Measurements from ENCODE around the gene ADAM11. TPM values are rescaled to one million over a fixed set of nuclear protein-coding genes. Genes with fewer than 3 reads are reported as not detected.

Gene ADAM11
- total RNA-seq, 2 donors from 2014 or later: 1.9 to 3.5 TPM

- H3K9me3 ChIP-seq (ENCODE audit: control insufficient read depth, low read length): no peaks in the 10 kb centered on the region
- Mint-ChIP-seq H3K4me3 (no peak overlapping the region), H3K9me3 (no peaks in the 10 kb centered on the region), H3K36me3 (ENCODE audit: low read depth) (peaks cover 57% of the 10 kb centered on the region), H3K27me3 (ENCODE audit: insufficient read depth) (no peaks in the 10 kb centered on the region), H3K27ac (no peak overlapping the region), H3K4me1 (no peaks in the 10 kb centered on the region)
- no peak overlapping the region for H3K27ac ChIP-seq (ENCODE audit: low read depth, low read length)
- peaks cover 22% of the 10 kb centered on the region for H3K36me3 ChIP-seq (ENCODE audit: control insufficient read depth, insufficient read depth, low read length)
- H3K27me3 ChIP-seq (ENCODE audit: control insufficient read depth, insufficient read depth, low read length, poor library complexity, severe bottlenecking): no peaks in the 10 kb centered on the region
- no peak for TF ChIP-seq CTCF (conservative IDR thresholded peaks at IDR 0.05)
- no peak for DNase-seq
- H3K4me3 ChIP-seq (ENCODE audit: low read length): no peak overlapping the region
- H3K4me1 ChIP-seq (ENCODE audit: control insufficient read depth, insufficient read depth, low read length): no peaks in the 10 kb centered on the region
- H3K9ac ChIP-seq (ENCODE audit: extremely low read depth, low read length, poor library complexity, severe bottlenecking): no peak overlapping the region
Measured at GRCh38 chr17:44747566-44747965, 11.2 kb upstream of the ADAM11 start.

- Histone ChIP-seq H3K9ac (ENCODE audit: extremely low read depth, low read length, poor library complexity, severe bottlenecking) (no peak overlapping the region), H3K27me3 (ENCODE audit: control insufficient read depth, insufficient read depth, low read length, poor library complexity, severe bottlenecking) (no peaks in the 10 kb centered on the region), H3K27ac (ENCODE audit: low read depth, low read length) (peak overlapping the region; percentile 44), H3K36me3 (ENCODE audit: control insufficient read depth, insufficient read depth, low read length) (peaks cover 19% of the 10 kb centered on the region), H3K9me3 (ENCODE audit: control insufficient read depth, low read length) (no peaks in the 10 kb centered on the region), H3K4me1 (ENCODE audit: control insufficient read depth, insufficient read depth, low read length) (no peaks in the 10 kb centered on the region), H3K4me3 (ENCODE audit: low read length) (no peak overlapping the region)
- H3K9me3 Mint-ChIP-seq: no peaks in the 10 kb centered on the region
- DNase-seq: no peak
- no peak overlapping the region for H3K4me3 Mint-ChIP-seq
- no peaks in the 10 kb centered on the region for H3K4me1 Mint-ChIP-seq
- H3K27ac Mint-ChIP-seq: no peak overlapping the region
- TF ChIP-seq CTCF (conservative IDR thresholded peaks at IDR 0.05): no peak
- peaks cover 3% of the 10 kb centered on the region for H3K27me3 Mint-ChIP-seq (ENCODE audit: insufficient read depth)
- H3K36me3 Mint-ChIP-seq (ENCODE audit: low read depth): peaks cover 51% of the 10 kb centered on the region
- WGBS, 2 experiments (ENCODE audit: insufficient coverage in 1 of 2, insufficient read length in 1 of 2): 68 to 88% methylated on average over 7 to 19 of the region's 19 CpGs
Measured at GRCh38 chr17:44749076-44749979, 9.5 kb upstream of the ADAM11 start.

GRCh38 chr17:44749980-44750318 is 8.8 kb upstream of the ADAM11 start:
- H3K4me1 ChIP-seq (ENCODE audit: control insufficient read depth, insufficient read depth, low read length): no peaks in the 10 kb centered on the region
- H3K4me3 ChIP-seq (ENCODE audit: low read length): no peak overlapping the region
- Mint-ChIP-seq H3K27me3 (ENCODE audit: insufficient read depth) (peaks cover 3% of the 10 kb centered on the region), H3K36me3 (ENCODE audit: low read depth) (peaks cover 49% of the 10 kb centered on the region), H3K4me3 (no peak overlapping the region), H3K4me1 (no peaks in the 10 kb centered on the region), H3K27ac (no peak overlapping the region), H3K9me3 (no peaks in the 10 kb centered on the region)
- TF ChIP-seq CTCF (conservative IDR thresholded peaks at IDR 0.05): no peak
- H3K36me3 ChIP-seq (ENCODE audit: control insufficient read depth, insufficient read depth, low read length): peaks cover 15% of the 10 kb centered on the region
- no peaks in the 10 kb centered on the region for H3K9me3 ChIP-seq (ENCODE audit: control insufficient read depth, low read length)
- H3K9ac ChIP-seq (ENCODE audit: extremely low read depth, low read length, poor library complexity, severe bottlenecking): no peak overlapping the region
- WGBS, 2 experiments (ENCODE audit: insufficient coverage in 1 of 2, insufficient read length in 1 of 2): 72 to 85% methylated on average over 8 to 9 of the region's 9 CpGs
- no peak for DNase-seq
- H3K27ac ChIP-seq (ENCODE audit: low read depth, low read length): no peak overlapping the region
- H3K27me3 ChIP-seq (ENCODE audit: control insufficient read depth, insufficient read depth, low read length, poor library complexity, severe bottlenecking): no peaks in the 10 kb centered on the region
